ENCODE data around the gene TEX48.

Gene TEX48

DNA sequence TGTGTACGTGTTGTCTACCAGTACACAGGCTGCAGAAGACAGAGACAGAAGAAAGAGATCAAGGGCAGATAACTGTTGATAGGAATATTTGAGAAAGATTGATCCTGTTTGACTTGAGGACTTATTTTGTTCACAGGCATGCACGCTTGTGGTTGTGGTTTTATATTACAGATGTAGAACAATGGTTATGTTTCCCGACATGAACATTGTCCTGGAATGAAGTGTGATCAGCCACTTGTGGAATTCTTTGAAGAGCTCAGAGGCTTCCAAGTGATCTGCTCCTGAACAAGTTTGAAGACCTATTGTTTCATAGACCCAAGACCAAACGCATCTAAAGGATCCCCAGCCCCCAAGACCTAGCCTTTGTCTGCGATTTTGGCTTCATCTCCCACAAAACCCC, 38.1 kb downstream of the TEX48 start:
- TF ChIP-seq, protein P1, sequence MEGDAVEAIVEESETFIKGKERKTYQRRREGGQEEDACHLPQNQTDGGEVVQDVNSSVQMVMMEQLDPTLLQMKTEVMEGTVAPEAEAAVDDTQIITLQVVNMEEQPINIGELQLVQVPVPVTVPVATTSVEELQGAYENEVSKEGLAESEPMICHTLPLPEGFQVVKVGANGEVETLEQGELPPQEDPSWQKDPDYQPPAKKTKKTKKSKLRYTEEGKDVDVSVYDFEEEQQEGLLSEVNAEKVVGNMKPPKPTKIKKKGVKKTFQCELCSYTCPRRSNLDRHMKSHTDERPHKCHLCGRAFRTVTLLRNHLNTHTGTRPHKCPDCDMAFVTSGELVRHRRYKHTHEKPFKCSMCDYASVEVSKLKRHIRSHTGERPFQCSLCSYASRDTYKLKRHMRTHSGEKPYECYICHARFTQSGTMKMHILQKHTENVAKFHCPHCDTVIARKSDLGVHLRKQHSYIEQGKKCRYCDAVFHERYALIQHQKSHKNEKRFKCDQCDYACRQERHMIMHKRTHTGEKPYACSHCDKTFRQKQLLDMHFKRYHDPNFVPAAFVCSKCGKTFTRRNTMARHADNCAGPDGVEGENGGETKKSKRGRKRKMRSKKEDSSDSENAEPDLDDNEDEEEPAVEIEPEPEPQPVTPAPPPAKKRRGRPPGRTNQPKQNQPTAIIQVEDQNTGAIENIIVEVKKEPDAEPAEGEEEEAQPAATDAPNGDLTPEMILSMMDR (IDR thresholded peaks at IDR 0.05; ENCODE audit: low read depth, low read length, missing control alignments), result no peak
- H3K4me3 ChIP-seq (ENCODE audit: low read depth, low read length), result no peak overlapping the region
- DNase-seq (ENCODE audit: low read depth), result no peak

DNA sequence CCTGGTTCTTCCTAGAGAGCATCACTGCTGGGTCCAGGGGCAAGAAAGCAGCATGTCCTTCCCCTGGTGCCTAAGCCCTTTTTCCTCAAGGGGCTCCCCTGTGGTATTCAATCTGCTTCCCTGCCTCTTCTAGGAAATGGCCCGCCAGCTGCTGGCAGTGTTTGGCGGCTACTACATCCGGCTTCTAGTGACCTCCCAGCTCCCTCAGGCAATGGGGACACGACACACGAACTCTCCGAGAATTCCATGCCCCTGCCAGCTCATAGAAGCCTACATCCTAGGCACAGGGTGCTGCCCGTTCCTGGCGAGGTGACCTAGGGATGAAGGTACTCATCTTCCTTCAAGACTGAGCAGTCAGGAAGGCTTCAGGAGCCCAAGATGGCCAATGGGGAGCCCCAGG, 39.0 kb downstream of the TEX48 start:
- TF ChIP-seq, protein P1 (IDR thresholded peaks at IDR 0.05; ENCODE audit: low read depth, low read length, missing control alignments), result no peak

DNA sequence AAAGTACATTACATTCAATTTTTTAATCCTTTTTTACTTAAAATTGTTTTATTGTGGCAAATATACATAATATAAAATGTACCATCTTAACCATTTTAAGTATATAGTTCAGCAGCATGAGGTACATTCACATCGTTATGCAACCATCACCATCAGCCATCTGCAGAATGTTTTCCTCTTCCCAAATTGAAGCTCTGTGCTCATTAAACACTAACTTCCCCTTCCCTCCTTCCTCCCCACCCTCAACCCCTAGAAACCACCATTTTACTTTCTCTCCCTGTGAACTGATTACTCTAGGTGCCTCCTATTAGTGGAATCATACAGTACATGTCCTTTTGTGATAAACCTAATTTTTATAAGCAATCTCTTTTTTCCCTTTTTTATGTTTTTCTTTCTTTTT, 40.0 kb downstream of the TEX48 start:
- TF ChIP-seq, protein P1 (IDR thresholded peaks at IDR 0.05; ENCODE audit: low read depth, low read length, missing control alignments), result no peak
- DNase-seq (ENCODE audit: low read depth), result no peak
- H3K4me3 ChIP-seq (ENCODE audit: low read depth, low read length), result no peak overlapping the region

More for the DNA sequence above, 39.0 kb downstream of the TEX48 start:
- no peak overlapping the region for H3K4me3 ChIP-seq (ENCODE audit: low read depth, low read length)
- DNase-seq (ENCODE audit: low read depth), result no peak

DNA sequence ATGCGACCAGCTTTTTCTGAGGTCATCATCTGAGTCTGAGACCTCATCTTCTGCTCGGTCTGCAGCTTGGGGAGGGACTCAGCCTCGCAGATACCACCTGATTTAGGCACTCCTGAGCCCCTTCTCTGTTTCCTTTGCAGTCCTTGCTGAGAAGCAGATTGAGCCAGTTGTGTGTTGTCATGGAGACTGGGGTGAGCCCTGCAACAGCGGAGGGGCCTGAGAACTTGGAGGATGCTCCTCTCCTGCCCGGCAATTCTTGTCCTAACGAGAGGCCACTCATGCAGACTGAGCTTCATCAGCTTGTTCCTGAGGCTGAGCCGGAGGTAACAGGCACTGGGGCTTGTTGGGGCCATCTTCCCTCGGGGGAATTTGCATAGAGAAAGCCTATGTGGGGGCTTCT, 43.6 kb downstream of the TEX48 start:
- TF ChIP-seq, protein P1 (IDR thresholded peaks at IDR 0.05; ENCODE audit: low read depth, low read length, missing control alignments), result no peak
- DNase-seq (ENCODE audit: low read depth), result no peak
- H3K4me3 ChIP-seq (ENCODE audit: low read depth, low read length), result no peak overlapping the region

DNA sequence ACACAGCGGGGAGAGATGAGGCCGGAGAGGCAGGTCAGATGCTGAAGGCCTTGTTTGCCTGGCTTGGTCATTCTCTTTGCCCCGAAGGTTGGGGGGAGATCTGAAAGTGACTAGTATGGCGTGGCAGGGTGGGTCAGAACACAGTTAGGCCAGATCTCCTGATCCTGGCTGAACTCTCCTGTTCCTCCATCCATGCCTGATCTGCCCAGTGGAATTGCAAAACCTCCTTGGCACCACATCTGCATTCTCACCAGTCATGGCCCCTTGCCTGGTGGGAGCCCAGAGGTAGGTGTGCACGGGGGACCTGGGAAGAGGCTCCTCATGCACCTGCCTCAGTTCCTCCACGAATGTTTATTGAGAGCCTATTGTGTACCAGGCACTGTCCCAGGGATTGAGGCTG, 47.6 kb downstream of the TEX48 start:
- H3K4me3 ChIP-seq (ENCODE audit: low read depth, low read length), result no peak overlapping the region
- TF ChIP-seq, protein P1 (IDR thresholded peaks at IDR 0.05; ENCODE audit: low read depth, low read length, missing control alignments), result no peak
- DNase-seq (ENCODE audit: low read depth), result no peak

DNA sequence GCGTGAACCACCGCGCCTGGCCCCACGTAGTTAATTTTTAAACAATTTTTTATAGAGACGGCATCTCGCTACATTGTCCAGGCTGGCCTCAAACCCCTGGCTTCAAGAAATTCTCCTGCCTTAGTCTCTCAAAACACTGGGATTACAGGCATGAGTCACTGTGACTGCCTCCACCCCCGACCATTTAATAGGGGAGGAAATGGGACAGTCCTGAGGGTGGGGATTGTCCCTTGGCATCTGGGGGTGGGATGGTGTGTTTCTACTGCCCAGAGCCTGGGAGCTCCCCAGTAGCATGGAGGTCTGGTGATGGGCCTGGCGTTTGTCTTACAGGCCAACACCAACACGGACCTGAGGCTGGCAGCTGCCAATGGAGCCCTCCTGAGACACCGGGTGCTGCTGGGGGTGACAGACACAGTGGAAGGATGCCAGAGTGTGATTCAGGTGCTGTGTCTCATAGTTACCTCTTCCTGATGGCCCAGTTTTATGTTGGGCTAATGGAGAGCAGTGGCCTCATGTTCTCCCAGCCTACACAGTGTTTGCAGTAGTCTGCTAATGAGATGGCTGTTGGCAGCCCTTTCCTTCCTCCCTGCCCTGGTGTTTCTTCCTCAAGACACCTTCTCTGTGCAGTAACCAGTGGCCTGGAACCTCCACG, 48.4 kb downstream of the TEX48 start:
- no peak for DNase-seq (ENCODE audit: low read depth)
- no peak overlapping the region for H3K4me3 ChIP-seq (ENCODE audit: low read depth, low read length)
- TF ChIP-seq, protein P1 (IDR thresholded peaks at IDR 0.05; ENCODE audit: low read depth, low read length, missing control alignments), result no peak

DNA sequence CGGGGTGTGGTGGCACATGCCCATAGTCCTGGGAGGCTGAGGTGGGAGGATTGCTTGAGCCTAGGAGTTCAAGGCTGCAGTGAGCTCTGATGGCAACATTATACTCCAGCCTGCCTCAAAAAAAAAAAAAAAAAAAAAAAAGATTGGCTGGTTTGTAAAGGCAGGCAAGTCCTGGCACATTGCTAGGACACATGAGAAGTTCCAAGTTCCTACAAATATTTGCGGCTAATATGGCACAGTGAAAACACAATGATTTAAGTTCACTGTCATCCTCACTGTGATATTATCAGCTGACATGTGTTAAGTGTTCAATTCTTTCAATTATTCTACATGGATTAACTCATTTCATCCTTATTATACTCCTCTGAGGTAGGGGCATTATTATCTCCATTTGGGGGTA, 50.8 kb downstream of the TEX48 start:
- TF ChIP-seq, protein P1 (IDR thresholded peaks at IDR 0.05; ENCODE audit: low read depth, low read length, missing control alignments), result no peak
- no peak overlapping the region for H3K4me3 ChIP-seq (ENCODE audit: low read depth, low read length)

More for the DNA sequence above, 50.8 kb downstream of the TEX48 start:
- no peak for DNase-seq (ENCODE audit: low read depth)
